AG09319 (cell line): ENCODE results near the gene EXOC3L4.

ENCODE experiments used
- DNase-seq: peaks from one replicate; pipeline ENCODE4 v3.0.0-alpha.2; 2010; ENCODE audit warnings: low read depth; ENCODE audit errors: extremely low read depth
- CTCF ChIP-seq: IDR thresholded peaks from 2 replicates; pipeline ENCODE4 v1.5.1; 2011; ENCODE audit warnings: low read depth, mild to moderate bottlenecking, inconsistent platforms, low read length, moderate library complexity

Gene EXOC3L4

GRCh38 chr14:103071544-103072251 is 22.8 kb upstream of the EXOC3L4 start:
- DNase-seq: no peak
- TF ChIP-seq CTCF: no peak

- no peak for DNase-seq
These were observed 21.7 kb upstream of the EXOC3L4 start for GRCh38 chr14:103072595-103073366.

GRCh38 chr14:103073367-103073875 is 21.1 kb upstream of the EXOC3L4 start:
- no peak for DNase-seq
- TF ChIP-seq CTCF: no peak

More at GRCh38 chr14:103072595-103073366, 21.7 kb upstream of the EXOC3L4 start:
- TF ChIP-seq CTCF: no peak

- no peak for TF ChIP-seq CTCF
- no peak for DNase-seq
These were observed 20.4 kb upstream of the EXOC3L4 start for GRCh38 chr14:103073876-103074728.

GRCh38 chr14:103074729-103075367 is 19.7 kb upstream of the EXOC3L4 start:
- no peak for TF ChIP-seq CTCF
- no peak for DNase-seq

- TF ChIP-seq CTCF: peak; percentile 81
These were observed 16.1 kb upstream of the EXOC3L4 start for GRCh38 chr14:103078420-103078749.

More at GRCh38 chr14:103078420-103078749, 16.1 kb upstream of the EXOC3L4 start:
- DNase-seq: peak; percentile 43
